ENCODE measurements around the gene CACNA1C.
A peak's percentile ranks its signal among the peaks of the same experiment; 100 is the strongest.

CACNA1C gene

GRCh38 chr12:2266666-2267620, 214.2 kb downstream of the CACNA1C start:
- no peak overlapping the region for H3K27ac ChIP-seq
- TF ChIP-seq Cebpa-rat (IDR thresholded peaks at IDR 0.05), result no peak
- H3K27me3 ChIP-seq, result no peaks in the 10 kb centered on the region

GRCh38 chr12:2267703-2268470, 215.1 kb downstream of the CACNA1C start:
- Histone ChIP-seq H3K4me2 (no peak overlapping the region), H4K20me1 (no peaks in the 10 kb centered on the region)

More at GRCh38 chr12:2266666-2267620, 214.2 kb downstream of the CACNA1C start:
- Histone ChIP-seq H3K36me3 (no peaks in the 10 kb centered on the region), H3K9me3 (replicated peaks in 1 of 11) (no peaks in the 10 kb centered on the region), H3K9ac (no peak overlapping the region), H3K4me3 (no peak overlapping the region), H3K4me1 (peaks cover 0 to 34% (median 24%) of the 10 kb centered on the region in 10 experiments; a peak in 17 of 20 replicates), H3K4me2 (no peak overlapping the region), H4K20me1 (no peaks in the 10 kb centered on the region)

GRCh38 chr12:2268471-2269286, 215.9 kb downstream of the CACNA1C start:
- H3K9me3 ChIP-seq (replicated peaks in 1 of 11), result no peaks in the 10 kb centered on the region
- H4K20me1 ChIP-seq, result no peaks in the 10 kb centered on the region
- H3K27ac ChIP-seq, result no peak overlapping the region
- no peak overlapping the region for H3K9ac ChIP-seq
- TF ChIP-seq Cebpa-rat (IDR thresholded peaks at IDR 0.05), result no peak
- no peaks in the 10 kb centered on the region for H3K27me3 ChIP-seq
- H3K4me2 ChIP-seq, result no peak overlapping the region
- no peak overlapping the region for H3K4me3 ChIP-seq
- H3K4me1 ChIP-seq, result peaks cover 0 to 33% (median 24%) of the 10 kb centered on the region in 10 experiments; a peak in 17 of 20 replicates
- no peaks in the 10 kb centered on the region for H3K36me3 ChIP-seq

More at GRCh38 chr12:2267703-2268470, 215.1 kb downstream of the CACNA1C start:
- H3K9me3 ChIP-seq (replicated peaks in 1 of 11), result no peaks in the 10 kb centered on the region
- H3K4me3 ChIP-seq, result no peak overlapping the region
- H3K27me3 ChIP-seq, result no peaks in the 10 kb centered on the region
- no peak overlapping the region for H3K9ac ChIP-seq
- no peak overlapping the region for H3K27ac ChIP-seq
- peaks cover 0 to 34% (median 24%) of the 10 kb centered on the region in 10 experiments; a peak in 17 of 20 replicates for H3K4me1 ChIP-seq
- TF ChIP-seq Cebpa-rat (IDR thresholded peaks at IDR 0.05), result no peak
- H3K36me3 ChIP-seq, result no peaks in the 10 kb centered on the region

GRCh38 chr12:2270846-2271245, 218.1 kb downstream of the CACNA1C start:
- no peaks in the 10 kb centered on the region for H3K9me3 ChIP-seq (replicated peaks in 1 of 11)
- no peak overlapping the region for H3K27ac ChIP-seq
- no peak overlapping the region for H3K9ac ChIP-seq
- H3K27me3 ChIP-seq, result no peaks in the 10 kb centered on the region
- H3K36me3 ChIP-seq, result no peaks in the 10 kb centered on the region
- no peaks in the 10 kb centered on the region for H4K20me1 ChIP-seq
- no peak for TF ChIP-seq Cebpa-rat (IDR thresholded peaks at IDR 0.05)
- peak overlapping the region in 2 of 11 experiments; percentile 32 to 46; a peak in 4 of 22 replicates for H3K4me2 ChIP-seq
- H3K4me3 ChIP-seq, result no peak overlapping the region
- H3K4me1 ChIP-seq, result peaks cover 0 to 11% (median 3%) of the 10 kb centered on the region in 10 experiments; a peak in 15 of 20 replicates

GRCh38 chr12:2271961-2272360, 219.2 kb downstream of the CACNA1C start:
- Histone ChIP-seq H3K4me1 (peaks cover 0 to 6% (median 0%) of the 10 kb centered on the region in 10 experiments; a peak in 2 of 20 replicates), H3K9me3 (replicated peaks in 1 of 11) (no peaks in the 10 kb centered on the region), H3K27ac (no peak overlapping the region), H3K4me3 (no peak overlapping the region), H3K4me2 (no peak overlapping the region), H4K20me1 (no peaks in the 10 kb centered on the region), H3K9ac (no peak overlapping the region), H3K36me3 (no peaks in the 10 kb centered on the region), H3K27me3 (no peaks in the 10 kb centered on the region)
- no peak for TF ChIP-seq Cebpa-rat (IDR thresholded peaks at IDR 0.05)

GRCh38 chr12:2273288-2273687, 220.5 kb downstream of the CACNA1C start:
- Histone ChIP-seq H3K27me3 (no peaks in the 10 kb centered on the region), H3K36me3 (no peaks in the 10 kb centered on the region), H3K4me1 (peaks cover 0 to 6% (median 0%) of the 10 kb centered on the region in 10 experiments; a peak in 2 of 20 replicates), H4K20me1 (no peaks in the 10 kb centered on the region), H3K9me3 (replicated peaks in 1 of 11) (0 out of 22 replicates have a peak, but pooled peaks cover 0 to under 1% (median 0%) of the 10 kb centered on the region in 11 experiments), H3K27ac (no peak overlapping the region), H3K4me2 (no peak overlapping the region), H3K9ac (no peak overlapping the region), H3K4me3 (no peak overlapping the region)
- no peak for TF ChIP-seq Cebpa-rat (IDR thresholded peaks at IDR 0.05)

- TF ChIP-seq Cebpa-rat (IDR thresholded peaks at IDR 0.05), result no peak
- Histone ChIP-seq H3K9ac (no peak overlapping the region), H3K4me2 (no peak overlapping the region), H3K4me3 (no peak overlapping the region), H3K9me3 (replicated peaks in 1 of 11) (0 out of 22 replicates have a peak, but pooled peaks cover 0 to 5% (median 0%) of the 10 kb centered on the region in 11 experiments), H3K27ac (no peak overlapping the region), H3K27me3 (no peaks in the 10 kb centered on the region), H3K4me1 (peaks cover 0 to 6% (median 0%) of the 10 kb centered on the region in 10 experiments; a peak in 2 of 20 replicates), H3K36me3 (no peaks in the 10 kb centered on the region), H4K20me1 (no peaks in the 10 kb centered on the region)
Measured at GRCh38 chr12:2273751-2274150, 221.0 kb downstream of the CACNA1C start.

- H3K4me3 ChIP-seq, result no peak overlapping the region
- H3K27me3 ChIP-seq, result no peaks in the 10 kb centered on the region
- peaks cover 0 to 6% (median 0%) of the 10 kb centered on the region in 10 experiments; a peak in 2 of 20 replicates for H3K4me1 ChIP-seq
- no peak for TF ChIP-seq Cebpa-rat (IDR thresholded peaks at IDR 0.05)
- H3K27ac ChIP-seq, result no peak overlapping the region
- no peaks in the 10 kb centered on the region for H3K36me3 ChIP-seq
- peaks cover 1 to 9% (median 4%) of the 10 kb centered on the region in 11 experiments; a peak in 19 of 22 replicates for H3K9me3 ChIP-seq (replicated peaks in 1 of 11)
- H3K4me2 ChIP-seq, result no peak overlapping the region
- H3K9ac ChIP-seq, result no peak overlapping the region
- no peaks in the 10 kb centered on the region for H4K20me1 ChIP-seq
Measured at GRCh38 chr12:2274733-2275132, 221.9 kb downstream of the CACNA1C start.
